CD4-positive, alpha-beta T cell treated with Interferon alpha-2 for 1 hour (primary cell): ENCODE data around the gene MTSS2.
"Not testable (repeated sequence)": the region's sequence is repeated elsewhere in the genome, so short reads cannot be mapped to it uniquely, and the experiment has no call there.

ENCODE experiments used
- DNase-seq, 2 donors: peaks; one replicate each; pipeline ENCODE4 v3.0.0-alpha.2; 2020 to 2022

Gene MTSS2

GRCh38 chr16:70684146-70685060 lies 1.4 kb downstream of the MTSS2 start:
- no peak for DNase-seq

GRCh38 chr16:70683146-70683944 lies 2.5 kb downstream of the MTSS2 start:
- DNase-seq: no peak

- no peak for DNase-seq
Measured at GRCh38 chr16:70682239-70683145, 3.4 kb downstream of the MTSS2 start.

- no peak for DNase-seq
Measured at GRCh38 chr16:70681382-70682238, 4.2 kb downstream of the MTSS2 start.

DNA sequence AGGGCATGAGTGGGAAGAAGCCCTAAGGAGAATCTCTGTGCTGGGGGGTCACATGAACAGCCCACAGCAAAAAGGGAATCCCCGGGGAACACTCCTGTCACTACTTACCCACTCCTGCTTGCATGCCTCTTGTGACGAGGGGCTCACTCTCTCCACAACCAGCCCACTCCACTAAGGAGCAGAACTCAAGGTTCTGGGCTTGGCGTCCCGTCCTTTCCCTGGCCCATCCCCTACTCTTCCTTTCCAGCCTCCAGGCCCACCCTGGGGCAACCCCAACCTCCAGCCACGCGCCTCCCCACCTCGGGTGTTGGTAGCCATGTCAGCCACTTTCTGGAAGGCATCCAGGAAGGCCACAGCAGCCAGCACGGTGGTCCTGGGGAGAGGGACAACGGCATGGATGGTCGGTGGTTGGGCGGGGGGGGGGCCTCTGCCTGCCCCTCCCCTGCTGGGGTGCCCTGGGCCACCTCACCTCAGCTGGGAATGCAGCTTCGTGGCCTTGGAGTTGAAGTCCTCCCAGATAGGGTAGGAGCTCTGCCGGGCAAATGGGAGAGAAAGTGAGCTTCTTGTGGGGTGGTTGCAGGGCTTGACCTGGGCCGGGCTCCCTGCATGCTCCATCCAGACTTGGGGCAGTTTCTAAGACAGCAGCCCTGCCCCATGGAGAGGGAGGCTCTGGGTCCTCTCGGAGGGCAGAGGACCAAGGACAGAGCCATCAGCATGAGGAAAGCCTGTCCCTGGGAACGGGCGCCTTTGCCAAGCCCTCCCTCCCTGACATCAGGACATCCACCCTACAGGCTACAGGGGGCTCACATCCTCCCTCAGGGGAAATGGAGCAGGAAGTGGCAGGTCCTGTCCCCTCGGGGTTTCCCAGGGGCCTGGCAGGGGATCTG lies 5.1 kb downstream of the MTSS2 start:
- no peak for DNase-seq

DNA sequence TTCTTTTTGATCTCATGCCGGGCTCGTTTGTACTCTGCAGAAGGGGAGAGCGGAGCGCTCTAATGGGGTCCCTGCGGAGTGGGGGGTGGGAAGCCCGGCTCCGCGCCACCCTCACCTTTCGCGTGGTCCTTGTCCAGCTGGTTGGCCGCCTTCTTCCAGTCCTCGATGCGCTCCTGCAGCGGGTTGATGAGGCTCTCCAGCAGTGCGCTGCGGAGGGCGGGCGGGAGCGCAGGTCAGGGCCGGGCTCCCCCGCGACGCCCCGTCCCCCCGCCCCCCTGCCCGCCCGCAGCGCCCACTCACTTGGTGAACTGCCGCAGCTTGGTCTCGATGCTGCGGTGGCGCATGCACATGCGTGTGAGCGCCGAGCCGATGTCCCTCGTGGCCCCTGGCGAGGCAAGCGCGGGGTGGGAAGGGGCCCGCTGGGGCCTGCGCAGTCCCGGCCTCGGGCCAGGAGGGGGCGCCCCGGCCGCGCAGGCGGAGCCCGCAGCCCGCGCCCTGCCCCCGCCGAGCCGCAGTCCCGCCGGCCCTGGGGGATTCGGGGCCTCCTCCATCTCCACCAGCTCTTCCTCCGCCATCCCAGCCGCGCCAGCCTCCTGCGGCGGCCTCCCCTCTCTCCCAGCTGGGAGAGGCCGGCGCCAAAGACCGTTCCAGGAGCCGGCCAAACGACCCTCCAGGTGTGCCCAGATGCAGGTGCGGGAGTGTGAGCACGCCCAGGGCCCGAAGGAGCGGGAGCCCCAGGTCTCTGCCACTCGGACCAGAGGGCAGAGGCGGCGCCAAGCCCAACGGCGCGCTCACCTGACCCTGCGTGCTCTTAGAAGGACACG lies 6.0 kb downstream of the MTSS2 start:
- no peak for DNase-seq

DNA sequence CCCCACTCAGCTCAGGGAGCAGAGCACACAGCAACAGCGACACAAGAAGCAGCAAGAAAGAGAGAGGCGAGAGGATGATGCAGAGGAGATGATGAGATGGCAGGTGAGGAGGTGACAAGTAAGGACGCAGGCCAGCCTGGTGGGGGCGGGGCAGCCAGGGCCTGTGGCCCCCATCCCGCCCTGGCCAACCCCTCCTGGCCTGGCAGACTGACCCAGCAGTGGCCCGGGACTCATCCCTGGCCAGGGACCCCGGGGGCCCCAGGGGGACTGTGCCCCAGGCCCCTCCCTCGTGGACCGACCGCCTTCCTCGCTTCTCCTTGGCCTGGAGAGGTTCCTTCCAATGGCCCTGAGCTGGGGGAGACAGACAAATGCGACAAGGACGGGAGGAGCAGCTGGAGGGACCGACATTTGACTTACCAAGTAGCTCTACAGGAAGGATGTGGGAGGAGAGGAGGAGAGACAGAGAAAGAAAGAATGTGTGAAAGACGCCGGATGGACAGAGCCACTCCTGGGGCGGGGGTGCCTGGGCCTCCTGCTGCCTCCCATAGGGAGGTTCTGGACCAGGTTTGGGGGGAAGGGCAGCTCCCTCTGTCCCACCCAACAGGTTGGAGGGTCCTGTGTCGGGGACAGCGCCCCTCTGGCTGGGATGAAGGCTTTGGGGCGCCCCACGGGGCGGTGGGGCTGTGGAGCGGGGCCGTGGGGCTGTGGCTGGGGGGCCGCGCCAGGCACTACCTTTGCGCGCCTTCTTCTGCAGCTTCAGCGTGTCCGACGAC lies 6.8 kb downstream of the MTSS2 start:
- DNase-seq: no peak

DNA sequence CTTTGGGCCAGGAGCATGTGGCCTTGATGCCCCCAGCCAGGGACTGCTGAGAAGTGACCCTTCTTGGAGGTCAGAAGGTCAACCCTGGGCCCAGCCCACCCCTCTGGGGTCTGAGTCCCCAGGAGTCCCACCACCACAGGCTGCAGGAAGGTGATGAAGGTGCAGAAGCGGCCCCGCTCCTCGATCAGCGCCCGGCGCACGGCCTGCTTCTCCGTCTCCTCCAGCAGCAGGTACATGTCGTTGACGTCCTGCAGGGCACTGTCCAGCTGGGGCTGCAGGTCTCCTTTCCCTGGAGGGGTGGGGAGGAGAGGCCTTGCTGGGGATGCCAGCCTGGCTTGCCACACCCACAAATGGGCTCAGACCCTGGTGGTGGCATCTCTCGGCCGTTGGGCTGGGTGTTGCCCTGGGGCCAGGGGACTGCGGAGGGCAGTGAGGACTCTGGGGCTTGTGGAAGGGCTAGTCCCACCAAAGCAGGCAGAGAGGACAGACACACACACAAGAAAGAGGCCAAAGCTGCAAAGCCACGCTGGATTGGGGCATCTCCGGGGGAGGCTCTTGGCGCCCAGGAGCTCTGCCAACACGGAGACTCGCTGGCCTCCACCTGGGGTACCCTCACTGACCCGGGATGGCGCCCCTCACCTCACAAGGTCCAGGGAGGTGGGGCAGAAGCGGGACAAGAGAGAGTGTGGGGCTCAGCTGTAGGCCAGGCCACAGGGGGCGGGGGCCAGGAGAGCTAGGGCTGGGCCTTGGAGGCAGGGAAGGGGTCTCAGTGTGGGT lies 7.5 kb downstream of the MTSS2 start:
- DNase-seq: no peak

- no peak for DNase-seq
Measured at GRCh38 chr16:70677499-70678120, 8.2 kb downstream of the MTSS2 start.

DNA sequence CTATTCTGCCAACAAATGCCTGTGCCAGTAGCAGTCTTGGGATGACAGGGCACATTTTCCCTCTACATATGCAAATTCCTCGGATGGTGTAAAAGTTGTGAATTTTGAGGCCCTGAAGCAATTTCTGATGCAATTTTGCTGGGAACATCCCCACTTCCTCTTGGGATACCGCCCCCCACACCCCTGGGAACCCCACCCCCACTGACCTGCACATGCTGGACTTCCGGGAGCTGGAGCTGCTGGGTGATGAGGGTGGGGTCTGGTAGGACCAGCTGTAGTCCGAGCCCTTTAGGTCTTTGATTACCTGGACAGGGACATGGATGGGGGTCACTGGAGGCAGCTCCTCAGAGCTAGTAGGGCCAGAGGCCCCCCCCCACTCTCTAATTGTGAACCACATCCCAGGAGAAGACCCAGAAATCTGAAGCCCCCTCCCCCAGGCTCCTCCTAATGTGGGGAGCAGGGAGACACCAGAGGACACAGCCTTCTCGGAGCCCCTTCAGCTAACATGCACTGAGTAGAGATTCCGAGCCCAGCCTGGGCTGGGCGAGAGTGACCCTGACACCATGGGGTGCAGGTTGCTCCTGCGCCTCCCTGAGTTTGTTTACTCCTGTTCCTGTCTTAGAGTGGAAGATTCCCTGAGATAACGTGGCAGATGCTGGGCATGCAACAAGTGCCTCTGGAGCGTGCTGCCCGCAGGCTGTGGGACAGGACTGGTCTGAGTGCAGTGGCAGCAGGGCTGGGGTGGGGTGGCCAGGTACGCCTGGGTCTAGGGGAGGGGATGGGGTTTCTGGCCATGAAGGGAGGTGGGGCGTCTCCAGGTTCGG lies 9.0 kb downstream of the MTSS2 start:
- no peak for DNase-seq

- DNase-seq: no peak
Measured at GRCh38 chr16:70675851-70676513, 9.9 kb downstream of the MTSS2 start.

- DNase-seq: no peak
Measured at GRCh38 chr16:70674221-70675014, 11.4 kb downstream of the MTSS2 start.

- DNase-seq: not testable (repeated sequence)
Measured at GRCh38 chr16:70670938-70671337, 14.9 kb downstream of the MTSS2 start.

DNA sequence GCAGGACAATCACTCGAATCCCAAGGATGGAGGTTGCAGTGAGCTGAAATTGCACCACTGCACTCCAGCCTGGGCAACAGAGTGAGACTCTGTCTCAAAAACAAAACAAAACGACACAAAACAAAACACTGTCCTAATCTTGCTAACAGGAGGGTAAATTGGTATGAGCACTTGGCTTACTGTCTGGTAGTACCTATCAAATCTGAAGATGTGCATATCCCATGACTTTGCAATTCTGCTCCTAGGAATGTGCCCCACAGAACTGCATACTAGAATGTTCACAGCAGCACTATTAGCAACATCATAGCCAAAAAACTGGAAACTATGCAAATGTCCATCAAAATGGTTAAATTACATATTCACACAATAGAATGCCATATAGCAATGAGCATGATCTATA lies 15.7 kb downstream of the MTSS2 start:
- DNase-seq: no peak
